ENCODE measurements around the gene TMEM170A.
"Not testable (repeated sequence)": the region's sequence is repeated elsewhere in the genome, so short reads cannot be mapped to it uniquely, and the experiment has no call there.

Gene TMEM170A

DNA sequence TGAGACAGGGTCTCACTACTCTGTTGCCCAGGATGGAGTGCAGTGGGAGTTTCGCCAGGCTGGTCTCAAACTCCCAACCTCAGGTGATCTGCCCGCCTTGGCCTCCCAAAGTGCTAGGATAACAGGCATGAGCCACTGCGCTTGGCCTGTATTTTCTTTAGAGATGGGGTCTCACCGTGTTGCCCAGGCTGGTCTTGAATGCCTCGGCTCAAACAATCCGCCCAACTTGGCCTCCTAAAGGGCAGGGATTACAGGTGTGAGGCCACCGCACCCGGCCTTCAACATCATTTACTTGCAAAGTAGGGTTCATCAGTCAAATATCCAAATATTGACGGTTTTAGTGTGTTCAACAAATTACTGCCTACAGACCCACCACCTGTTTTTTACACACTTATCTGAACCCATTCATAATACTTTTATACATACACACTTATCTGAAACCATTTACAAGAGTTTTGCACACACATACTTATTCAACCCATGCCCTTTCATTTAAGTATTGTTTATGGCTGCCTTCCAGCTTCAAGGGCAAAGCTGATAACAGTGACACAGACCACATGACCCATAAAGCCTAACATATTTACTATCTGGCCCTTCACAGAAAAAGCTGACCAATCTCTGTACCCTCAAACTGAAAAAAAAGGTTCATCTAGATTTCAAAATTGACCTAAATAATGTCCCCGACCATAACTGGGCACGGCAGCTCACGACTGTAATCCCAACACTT, 11.9 kb downstream of the TMEM170A start:
- no peak for DNase-seq (ENCODE audit: low read depth)

DNA sequence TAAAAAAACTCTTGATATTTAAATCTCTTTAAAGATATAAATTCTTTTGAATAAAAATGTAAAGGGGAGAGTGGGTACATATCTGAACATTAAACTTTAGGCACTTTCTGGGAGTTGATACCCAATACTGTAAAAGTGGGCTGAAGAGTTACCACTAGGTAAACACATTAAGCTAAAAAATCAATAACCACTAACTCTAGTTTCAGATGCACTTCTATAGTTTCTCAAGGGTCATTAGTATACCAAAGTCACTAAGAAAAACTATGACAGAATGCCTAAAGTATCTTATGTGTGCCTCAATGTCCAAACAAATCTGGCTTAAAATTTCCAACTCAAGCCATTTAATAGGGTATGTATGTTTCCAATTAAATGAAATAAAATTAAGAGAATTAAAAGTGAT, 18.1 kb downstream of the TMEM170A start:
- no peak for DNase-seq (ENCODE audit: low read depth)

DNA sequence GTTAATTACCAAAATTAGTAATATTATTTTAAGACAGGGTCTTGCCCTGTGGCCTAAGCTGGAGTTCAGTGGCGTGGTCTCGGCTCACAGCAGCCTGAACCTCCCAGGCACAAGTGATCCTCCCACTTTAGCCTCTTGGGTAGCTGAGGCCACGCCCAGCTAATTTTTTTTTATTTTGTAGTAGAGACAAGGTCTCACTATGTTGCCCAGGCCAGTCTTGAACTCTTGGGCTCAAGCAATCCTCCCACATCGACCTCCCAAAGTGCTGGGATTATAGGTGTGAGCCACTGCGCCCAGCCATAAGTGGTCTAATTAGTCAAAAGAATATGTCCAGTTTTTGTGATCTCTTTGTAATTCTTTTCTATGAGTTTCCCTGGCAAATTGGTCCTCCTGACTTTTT, 19.2 kb downstream of the TMEM170A start:
- DNase-seq (ENCODE audit: low read depth), result no peak

DNA sequence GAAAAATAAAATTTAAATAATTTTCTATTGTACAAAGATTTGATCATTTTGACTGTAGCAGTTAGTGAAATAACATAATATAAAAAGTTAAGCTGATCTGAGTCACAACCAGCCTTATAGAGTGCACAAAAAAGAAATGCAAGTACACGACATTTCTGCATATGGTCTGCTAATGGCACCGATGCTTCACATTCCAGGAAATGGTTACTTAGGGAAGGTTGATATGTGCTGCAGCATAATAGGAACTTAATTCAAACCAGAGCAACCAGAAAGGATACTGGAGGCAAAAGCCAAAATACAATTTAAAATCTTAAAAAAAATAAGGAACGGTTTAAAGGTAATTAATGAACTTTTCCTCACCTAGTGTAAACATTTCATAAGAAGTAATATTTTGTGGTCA, 21.2 kb downstream of the TMEM170A start:
- no peak for DNase-seq (ENCODE audit: low read depth)

DNA sequence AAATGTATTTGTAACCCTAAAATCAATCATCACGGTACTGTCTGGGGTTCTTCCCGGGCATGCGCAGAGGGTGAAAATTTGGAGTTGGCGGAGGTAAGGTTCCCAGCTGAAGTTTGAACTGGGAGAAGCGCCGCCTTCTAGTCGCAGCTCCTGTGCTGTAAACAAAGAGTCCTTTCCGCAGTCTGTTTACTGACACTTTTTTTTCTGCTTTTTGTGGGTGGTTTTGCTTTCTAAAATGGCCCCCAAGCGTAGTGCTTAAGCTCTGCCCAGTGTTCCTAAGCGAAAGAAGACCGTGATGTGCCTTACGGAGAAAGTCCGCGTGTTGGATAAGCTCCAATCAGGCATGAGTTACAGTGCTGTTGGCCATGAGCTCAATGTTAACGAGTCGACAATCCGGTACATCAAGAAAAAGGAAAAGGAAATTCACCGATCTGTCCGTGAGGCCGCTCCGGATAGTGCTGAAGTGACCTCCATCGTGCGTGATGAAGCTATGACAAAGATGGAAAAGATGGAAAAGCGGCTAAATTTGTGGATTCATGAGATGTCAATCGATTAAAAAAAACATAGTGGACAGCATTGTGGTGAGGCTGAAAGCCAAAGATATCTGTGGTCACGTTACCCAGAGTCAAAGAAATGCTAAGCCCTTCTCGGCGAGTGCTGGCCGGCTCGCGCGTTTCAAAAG, 30.6 kb downstream of the TMEM170A start:
- peak; percentile 95 for DNase-seq (ENCODE audit: low read depth)

DNA sequence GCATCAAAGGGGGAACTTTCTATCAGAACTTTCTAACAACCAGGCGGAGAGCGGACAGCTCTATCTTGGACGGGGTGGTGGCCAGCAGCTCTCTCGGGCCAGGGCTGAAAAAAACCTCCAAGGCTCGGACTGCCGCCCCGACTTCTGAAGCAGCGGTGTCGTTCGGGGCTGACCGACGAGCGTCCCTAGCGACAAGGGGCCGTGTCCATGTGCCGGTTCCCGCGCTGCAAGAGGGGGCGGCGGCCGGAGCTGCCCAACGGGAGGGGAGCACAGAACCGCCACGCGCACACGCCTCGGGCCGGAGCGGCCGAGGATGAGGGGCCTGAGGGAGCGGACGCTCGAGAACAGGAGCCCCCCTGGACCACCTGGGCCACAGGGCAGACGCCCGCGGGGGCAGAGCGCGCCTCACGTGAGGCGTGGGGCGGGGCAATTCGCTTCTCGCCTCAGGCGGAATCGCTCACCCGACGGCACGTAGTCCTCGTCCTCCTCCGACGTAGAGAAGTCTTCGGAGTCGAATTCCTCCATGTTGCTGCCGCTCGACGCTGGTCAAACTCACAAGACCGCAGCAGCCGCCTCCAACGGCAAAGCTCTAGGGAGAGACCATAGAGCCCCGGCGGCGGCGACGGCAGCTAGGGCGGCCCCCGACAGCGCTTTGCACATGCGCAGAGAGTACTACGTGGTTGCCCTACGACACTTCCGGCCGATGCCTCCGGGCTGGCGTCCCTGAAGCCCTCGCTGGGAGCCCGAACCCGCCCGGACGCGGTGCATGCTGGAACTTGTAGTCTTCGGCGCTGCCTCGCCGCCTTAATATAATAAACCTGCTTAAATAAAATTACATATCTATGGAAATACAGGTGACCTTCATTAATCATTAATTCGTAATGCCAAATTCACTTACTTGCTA, 31.4 kb downstream of the TMEM170A start, which contains the start of gene CFDP1:
Gene CFDP1 (minus strand): TSS at position 676 of the 904 bp plus-strand sequence. CDS start 151 bp downstream, at position 525.
- DNase-seq (ENCODE audit: low read depth), result peak; percentile 97

DNA sequence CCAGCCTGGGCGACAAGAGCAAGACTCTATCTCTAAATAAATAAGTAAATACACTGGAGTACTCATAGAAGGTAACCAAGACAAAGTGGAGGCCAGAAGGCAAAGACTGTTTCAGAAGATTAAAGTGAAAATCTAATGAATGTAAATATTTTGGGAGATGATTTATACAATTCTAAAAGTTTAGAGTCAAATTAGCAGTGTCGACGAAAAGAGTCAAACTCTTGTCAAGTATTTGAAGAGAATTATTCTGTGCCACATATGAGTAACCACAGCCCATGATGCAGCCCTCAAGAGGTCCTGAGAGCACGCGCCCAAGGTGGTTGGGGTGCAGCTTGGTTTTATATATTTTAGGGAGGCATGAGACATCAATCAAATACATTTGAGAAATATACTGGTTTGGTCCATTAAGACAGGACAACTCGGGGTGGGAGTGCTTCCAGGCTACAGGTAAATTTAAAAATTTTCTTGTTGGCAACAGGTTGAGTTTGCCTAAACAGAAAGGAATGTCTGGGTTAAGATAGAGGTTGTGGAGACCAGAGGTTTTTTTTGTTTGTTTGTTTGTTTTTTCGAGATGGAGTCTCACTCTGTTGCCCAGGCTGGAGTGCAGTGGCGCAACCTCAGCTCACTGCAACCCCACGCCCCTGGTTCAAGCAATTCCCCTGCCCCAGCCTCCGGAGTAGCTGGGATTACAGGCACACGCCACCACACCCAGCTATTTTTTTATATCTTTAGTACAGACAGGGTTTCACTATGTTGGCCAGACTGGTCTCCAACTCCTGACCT, 34.7 kb downstream of the TMEM170A start:
- no peak for DNase-seq (ENCODE audit: low read depth)

DNA sequence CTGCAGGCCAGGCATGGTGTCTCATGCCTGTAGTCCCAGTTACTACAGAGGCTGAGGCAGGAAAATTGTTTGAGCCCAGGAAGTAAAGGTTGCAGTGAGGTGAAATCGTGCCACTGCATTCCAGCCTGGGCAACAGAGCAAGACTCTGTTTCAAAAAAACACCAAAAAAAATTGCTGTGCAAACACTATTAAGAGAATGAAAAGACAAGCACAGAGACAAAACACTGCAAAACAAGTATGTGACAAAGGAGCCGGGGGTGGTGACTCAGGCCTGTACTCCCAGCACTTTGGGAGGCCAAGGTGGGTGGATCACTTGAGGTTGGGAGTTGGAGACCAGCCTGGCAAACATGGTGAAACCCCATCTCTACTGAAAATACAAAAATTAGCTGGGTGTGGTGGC, 38.0 kb downstream of the TMEM170A start:
- peak; percentile 26 for DNase-seq (ENCODE audit: low read depth)

DNA sequence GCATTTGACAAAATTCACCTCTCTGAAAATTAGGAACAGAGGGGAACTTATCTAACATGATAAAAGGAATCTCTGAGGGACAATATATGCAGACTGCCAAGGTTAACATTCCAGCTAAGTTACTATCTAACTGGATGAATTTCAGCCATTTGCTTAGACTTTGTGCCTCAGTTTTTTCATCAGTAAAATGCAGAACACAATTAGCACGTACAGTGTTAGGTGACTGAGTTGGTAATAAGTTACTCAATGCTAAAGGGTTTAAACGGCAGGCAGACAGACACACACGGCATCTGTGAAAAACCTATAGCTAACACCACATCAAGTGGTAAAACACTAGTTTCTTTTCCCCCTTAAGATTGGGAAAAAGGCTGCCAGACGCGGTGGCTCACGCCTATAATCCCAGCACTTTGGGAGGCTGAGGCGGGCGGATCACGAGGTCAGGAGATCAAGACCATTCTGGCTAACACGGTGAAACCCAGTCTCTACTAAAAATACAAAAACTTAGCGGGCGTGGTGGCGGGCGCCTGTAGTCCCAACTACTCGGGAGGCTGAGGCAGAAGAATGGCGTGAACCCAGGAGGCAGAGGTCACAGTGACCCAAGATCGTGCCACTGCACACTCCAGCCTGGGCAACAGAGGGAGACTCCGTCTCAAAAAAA, 40.3 kb downstream of the TMEM170A start:
- DNase-seq (ENCODE audit: low read depth), result not testable (repeated sequence)

DNA sequence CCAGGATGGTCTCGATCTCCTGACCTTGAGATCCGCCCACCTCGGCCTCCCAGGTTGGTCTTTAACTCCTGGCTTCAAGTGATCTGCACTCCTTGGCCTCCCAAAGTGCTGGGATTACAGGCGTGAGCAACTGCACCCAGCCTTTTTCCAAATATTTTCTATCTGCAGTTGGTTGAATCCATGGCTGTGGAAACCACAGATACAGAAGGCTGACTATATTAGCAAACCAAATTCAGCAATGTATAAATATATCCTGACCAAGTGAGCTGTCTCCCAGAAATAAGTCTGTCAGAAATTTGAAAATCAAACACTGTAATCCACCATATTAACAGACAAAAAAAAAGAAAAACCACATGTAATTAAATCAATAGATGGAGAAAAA, 40.8 kb downstream of the TMEM170A start:
- no peak for DNase-seq (ENCODE audit: low read depth)

DNA sequence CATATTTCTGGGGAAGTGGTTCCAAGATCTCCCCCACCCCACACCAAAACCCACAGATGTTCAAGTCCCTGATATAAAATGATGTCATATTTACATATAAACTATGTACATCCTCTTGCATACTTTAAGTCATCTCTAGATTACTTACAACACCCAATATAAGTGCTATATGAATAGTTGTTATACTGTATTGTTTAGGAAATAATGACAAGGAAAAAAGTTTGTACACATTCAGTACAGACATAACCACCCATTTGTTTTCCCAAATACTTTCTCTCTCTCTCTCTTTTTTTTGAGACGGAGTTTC, 42.7 kb downstream of the TMEM170A start:
- no peak for DNase-seq (ENCODE audit: low read depth)

DNA sequence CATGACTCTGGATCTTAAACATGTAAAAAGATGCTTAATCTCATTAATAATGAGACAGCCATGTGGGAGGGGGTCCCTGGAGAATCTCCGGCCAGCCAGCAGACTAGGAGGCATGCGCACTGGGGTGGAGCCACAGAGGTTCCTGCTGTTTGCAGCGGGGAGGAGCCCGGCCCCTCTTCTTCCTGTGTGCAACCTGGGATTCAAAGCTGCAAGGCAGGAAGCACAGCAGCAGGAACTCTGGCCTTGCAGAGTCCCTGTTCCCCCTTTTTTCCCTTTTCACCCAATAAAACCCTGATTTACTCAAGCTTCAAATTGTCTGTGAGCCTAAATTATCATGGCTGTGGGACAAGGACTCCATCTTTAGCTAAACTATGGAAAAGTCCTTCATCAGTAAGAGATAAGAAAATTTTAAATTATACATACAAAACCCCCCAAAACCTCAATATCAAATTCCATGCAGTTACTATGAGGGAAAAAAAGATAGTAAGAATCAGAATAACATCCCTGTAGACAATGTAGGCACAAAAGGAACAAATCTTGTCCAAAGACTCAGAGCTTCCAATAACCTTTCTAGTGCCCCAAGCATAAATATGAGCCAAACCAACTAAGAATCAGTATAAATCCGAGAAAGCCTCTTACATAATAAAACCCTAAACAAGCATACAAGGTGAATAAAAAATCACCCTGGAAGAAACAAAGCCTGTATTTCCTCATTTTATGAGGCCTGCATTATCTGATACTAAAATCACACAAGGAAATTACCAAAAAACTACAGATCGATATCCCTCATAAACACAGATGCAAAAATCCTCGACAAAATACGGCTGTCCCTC, 43.3 kb downstream of the TMEM170A start:
- DNase-seq (ENCODE audit: low read depth), result peak; percentile 72

DNA sequence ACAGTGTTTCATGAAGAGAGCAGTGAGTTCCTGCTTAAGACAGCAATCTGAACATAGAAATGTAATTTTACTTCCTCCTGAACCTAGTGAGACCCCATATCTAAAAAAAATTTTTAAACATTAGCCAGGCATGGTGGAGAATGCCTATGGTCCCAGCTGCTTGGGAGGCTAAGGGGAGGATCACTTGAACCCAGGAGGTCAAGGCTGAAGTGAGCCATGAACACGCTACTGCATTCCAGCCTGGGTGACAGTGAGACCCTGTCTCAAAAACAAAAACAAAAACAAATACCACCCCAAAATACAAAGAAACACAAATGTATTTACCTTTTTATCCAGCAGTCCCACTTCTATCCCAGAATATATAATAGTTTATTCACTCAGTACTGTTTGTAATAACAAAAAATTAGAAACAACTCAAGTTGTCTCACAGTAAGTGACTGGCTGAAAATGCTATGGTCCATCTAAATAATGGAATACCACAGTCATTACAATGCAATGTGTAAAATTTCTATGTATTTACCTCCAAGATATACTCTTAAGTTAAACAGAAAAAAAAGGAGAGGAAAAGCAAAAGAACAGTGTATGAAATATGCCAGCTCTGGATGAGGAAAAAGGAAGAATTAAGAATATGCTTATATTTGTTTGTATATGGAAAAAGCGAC, 47.5 kb downstream of the TMEM170A start:
- no peak for DNase-seq (ENCODE audit: low read depth)

DNA sequence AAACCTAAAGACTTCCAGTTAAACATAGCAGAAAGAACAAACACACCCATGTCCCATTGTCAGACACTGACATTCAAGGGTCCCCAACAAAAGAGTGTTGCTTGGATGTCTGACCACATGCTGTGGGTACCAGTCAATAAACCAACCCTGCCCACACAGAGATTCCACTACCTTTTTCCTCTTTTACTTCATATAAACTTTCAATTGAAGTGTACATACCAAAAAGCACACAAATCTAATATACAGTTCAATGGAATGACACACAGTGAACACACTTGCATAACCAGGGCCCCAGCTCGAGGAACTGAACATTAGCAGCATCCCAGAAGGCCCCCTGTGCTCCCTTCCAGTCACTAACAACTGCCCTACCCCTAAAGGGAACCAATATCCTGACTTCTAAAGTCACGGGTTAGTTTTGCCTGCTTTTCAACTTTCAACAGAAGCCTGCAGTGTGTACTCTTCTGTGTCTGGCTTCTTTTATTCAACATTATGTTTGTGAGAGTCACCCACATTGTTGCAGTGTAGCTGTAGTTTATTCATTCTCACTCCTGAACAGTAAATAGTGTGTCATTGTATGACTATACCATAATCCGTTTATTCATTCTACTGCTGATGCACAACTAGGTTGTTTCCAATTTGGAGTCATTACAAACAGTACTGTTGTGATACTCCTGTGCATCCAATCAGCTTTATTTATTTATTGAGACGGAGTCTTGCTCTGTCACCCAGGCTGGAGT, 49.2 kb downstream of the TMEM170A start:
- peak; percentile 66 for DNase-seq (ENCODE audit: low read depth)

DNA sequence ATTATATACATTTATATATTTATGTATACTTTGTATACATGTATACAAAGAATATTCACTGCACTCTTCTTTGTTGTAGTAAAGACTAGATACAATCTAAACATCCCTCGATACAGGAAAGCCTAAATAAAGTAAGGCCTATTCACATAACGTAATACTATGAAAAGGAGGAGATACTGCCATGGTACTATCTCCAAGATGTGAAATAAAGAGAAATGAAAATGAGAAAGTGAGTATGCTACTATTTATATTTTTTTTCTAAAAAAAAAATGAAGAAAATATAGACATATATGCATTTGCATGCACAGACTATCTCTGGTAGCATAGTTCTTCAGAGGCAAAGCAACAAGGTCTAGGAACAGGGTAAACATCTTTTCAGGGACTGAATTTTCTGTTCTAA, 50.5 kb downstream of the TMEM170A start:
- DNase-seq (ENCODE audit: low read depth), result no peak

DNA sequence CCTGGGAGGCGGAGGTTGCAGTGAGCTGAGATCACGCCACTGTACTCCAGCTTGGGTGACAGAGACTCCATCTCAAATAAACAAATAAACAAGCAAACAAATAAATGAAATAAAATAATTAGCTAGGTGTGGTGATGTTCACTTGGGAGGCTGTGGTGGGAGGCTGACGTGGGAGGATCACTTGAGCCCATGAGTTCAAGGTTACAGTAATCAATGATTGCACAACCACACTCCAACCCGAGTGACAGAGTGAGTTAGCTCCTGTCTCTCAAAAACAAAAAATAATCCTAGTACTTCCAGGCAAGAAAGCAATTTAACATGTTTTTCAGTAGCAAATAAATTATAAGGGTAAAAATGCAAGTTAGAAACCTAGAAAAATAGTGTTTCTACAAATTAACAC, 57.5 kb downstream of the TMEM170A start:
- DNase-seq (ENCODE audit: low read depth), result no peak

DNA sequence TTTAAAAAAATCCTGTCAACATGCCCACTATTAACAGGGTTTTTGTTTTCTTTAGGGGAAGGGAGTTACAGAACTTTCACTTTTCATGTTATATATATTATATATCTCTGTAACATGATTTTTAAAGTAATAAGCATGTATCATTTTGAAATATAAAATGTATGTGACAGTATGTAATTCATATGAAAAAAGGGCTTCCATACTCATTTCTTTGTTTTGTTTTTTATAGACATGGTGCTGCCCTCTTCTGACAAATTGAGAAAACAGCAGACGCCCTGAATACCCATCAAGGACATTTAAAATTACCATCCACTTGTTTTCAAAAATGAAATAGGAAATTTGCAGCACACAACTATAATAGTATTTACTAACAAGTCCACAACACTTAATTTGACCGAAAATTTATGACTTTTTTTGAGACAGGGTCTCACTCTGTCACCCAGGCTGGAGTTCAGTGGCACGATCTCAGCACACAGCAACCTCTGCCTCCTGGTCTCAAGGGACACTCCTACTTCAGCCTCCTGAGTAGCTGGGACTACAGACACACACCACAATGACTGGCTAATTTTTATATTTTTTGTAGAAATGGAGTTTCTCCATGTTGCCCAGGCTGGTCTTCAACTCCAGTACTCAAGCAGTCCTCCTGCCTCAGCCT, 61.5 kb downstream of the TMEM170A start:
- DNase-seq (ENCODE audit: low read depth), result peak; percentile 67

DNA sequence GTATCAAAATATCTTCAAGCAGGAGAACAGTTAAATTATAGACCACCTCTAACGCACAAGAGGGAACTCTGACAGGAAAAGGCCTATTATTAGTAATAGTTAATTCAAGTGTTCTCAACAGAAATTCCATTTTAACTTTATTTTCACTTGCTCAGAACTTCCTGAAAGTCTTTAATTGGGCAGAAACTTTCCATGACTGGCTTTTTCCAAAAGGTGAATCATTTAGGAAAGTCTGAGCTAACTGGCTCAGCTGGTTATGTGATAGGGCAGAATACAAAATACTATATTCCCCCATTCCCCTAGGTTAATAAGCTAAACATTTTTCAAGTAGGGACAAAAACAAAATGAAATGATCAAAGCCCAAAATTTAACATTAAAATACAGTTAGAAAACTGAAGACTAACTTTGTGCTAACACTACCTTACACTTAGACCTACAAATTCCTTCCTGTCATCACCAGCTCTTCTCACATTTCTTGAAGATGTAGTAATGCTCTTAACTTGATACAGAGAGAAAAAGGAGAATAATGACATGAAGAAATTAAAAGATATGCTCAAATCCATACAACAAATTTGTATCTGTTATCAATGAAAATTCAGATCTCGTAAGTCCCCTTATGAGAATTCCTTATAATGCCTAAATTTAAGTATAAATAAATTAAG, 62.2 kb downstream of the TMEM170A start:
- DNase-seq (ENCODE audit: low read depth), result peak; percentile 31
